ENCODE data around the gene SOX6. TPM values are rescaled to one million over a fixed set of nuclear protein-coding genes. Genes with fewer than 3 reads are reported as not detected.

The SOX6 gene
- total and polyA plus RNA-seq, 2 donors (not counting 3 experiments of a cell fraction or from before 2014, with no cell fraction given) = 0.14 to 3.7 TPM

DNA sequence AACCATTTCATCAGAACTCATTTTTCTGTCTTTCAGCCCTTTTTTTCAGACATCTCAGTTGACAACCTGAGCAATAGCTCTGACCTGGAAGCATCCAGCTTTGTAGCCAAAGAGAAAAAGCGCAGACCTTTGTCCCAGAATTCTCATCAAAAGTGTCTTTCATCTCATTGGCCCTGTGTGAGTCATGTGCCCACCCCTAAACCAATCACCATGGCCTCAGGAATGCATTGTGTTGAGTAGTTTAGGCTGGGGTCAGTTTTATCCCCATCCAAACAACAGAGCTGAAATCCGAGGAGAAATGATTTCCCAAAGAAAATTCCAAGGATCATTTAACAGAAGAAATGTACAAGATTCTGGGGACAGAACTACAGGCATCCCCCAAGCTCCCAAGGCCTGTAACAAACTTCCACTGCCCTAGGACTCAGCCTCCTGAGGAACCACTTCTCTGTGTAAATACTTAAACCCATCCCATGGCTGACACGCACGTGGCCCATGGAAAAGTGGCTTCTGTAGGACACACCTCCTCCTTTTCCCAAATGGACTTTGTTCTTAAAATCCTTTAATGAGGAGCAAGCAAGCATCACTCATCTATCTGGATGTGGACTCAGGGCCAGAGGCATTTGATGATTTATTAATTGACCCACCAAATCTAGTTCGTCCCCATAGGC is 429.0 kb downstream of the SOX6 start:
- no peak overlapping the region for H2AFZ ChIP-seq (ENCODE audit: low read depth, low read length)
- no peak for DNase-seq (ENCODE audit: low read depth, low spot score)
- no peak overlapping the region for H3K27ac ChIP-seq (ENCODE audit: insufficient read depth, low read depth, low read length)
- no peak overlapping the region for H3K9ac ChIP-seq (replicated peaks; ENCODE audit: extremely low read depth, insufficient read depth, low read length)
- H3K9me1 ChIP-seq (replicated peaks; ENCODE audit: control insufficient read depth, extremely low read depth, insufficient read depth, low read length) = no peaks in the 10 kb centered on the region
- no peaks in the 10 kb centered on the region for H3K4me1 ChIP-seq (ENCODE audit: control insufficient read depth, extremely low read depth, insufficient read depth, low read length)
- no TSS peak for BruUV-seq (replicated peaks)
- no peaks in the 10 kb centered on the region for H4K20me1 ChIP-seq (replicated peaks; ENCODE audit: control insufficient read depth, extremely low read depth, insufficient read depth, low read length)
- dilution Hi-C loops (cut with MboI; ENCODE audit: extremely low pct_ligation_motif_present, low sequenced_read_pairs) (no loop called here), intact Hi-C loops (cut with micrococcal nuclease) (no loop called here)
- TF ChIP-seq JUN (IDR thresholded peaks at IDR 0.05; ENCODE audit: borderline replicate concordance, insufficient read depth, insufficient read length, low read depth) = no peak
- TF ChIP-seq GATA2 (IDR thresholded peaks at IDR 0.05; ENCODE audit: insufficient read depth, insufficient read length, low read depth, low read length) = no peak
- TF ChIP-seq EZH2 (IDR thresholded peaks at IDR 0.05; ENCODE audit: borderline replicate concordance, low read depth, low read length, severe bottlenecking) = no peak
- TF ChIP-seq FOS (IDR thresholded peaks at IDR 0.05; ENCODE audit: borderline replicate concordance, insufficient read depth, low read length) = no peak
- no peak for TF ChIP-seq MYC (IDR thresholded peaks at IDR 0.05; ENCODE audit: low read depth, low read length)
- TF ChIP-seq POLR2AphosphoS5 (IDR thresholded peaks at IDR 0.05; ENCODE audit: insufficient read depth, low read depth, low read length) = no peak
- no peaks in the 10 kb centered on the region for H3K27me3 ChIP-seq (ENCODE audit: control insufficient read depth in 2 of 2, insufficient read depth in 2 of 2, low read length in 2 of 2)
- no peak for FAIRE-seq
- H3K9me3 ChIP-seq (replicated peaks; ENCODE audit: control insufficient read depth, insufficient read depth, low read length) = no peaks in the 10 kb centered on the region
- no peaks in the 10 kb centered on the region for H3K36me3 ChIP-seq (ENCODE audit: control insufficient read depth in 2 of 2, extremely low read depth in 1 of 2, insufficient read depth in 2 of 2, low read length in 2 of 2)
- no peak overlapping the region for H3K4me2 ChIP-seq (ENCODE audit: insufficient read depth, low read length)
- no peak overlapping the region for H3K4me3 ChIP-seq (replicated peaks in 1 of 3; ENCODE audit: insufficient read depth in 1 of 3, low read depth in 1 of 3, low read length in 3 of 3)
- ChIA-PET POLR2A (no interaction called here), CTCF (interaction anchor here (1.1 to 1.4 kb wide), 2 partner anchors 10 to 13 kb away, joined by 3 to 5 read pairs; no protein-coding TSS in a partner anchor)
- H3K79me2 ChIP-seq (ENCODE audit: control insufficient read depth, insufficient read depth, low read length) = no peaks in the 10 kb centered on the region

DNA sequence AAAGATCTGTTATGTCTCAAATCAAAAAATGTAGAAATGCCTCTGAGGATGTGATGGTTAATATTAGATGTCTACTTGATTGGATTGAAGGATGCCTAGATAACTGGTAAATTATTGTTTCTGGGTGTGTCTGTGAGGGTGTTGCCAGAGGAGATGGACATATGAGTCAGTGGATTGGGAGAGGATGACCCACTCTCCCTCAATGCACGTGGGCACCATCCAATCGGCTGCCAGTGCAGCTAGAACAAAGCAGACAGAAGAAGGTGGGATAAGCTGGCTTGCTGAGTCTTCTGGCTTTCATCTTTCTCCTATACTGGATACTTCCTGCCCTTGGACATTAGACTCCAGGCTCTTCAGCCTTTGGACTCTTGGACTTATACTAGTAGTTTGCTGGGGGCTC is 430.3 kb downstream of the SOX6 start:
- dilution Hi-C loops (cut with MboI; ENCODE audit: extremely low pct_ligation_motif_present, low sequenced_read_pairs) = no loop called here
- CTCF ChIA-PET = interaction anchor here (0.9 to 1.4 kb wide), 3 partner anchors 15 to 688 kb away, joined by 4 to 9 read pairs (median 5); no protein-coding TSS in a partner anchor

More for the DNA sequence above, 430.3 kb downstream of the SOX6 start:
- POLR2A ChIA-PET = no interaction called here
- Histone ChIP-seq H3K9me1 (replicated peaks; ENCODE audit: control insufficient read depth, extremely low read depth, insufficient read depth, low read length) (no peaks in the 10 kb centered on the region), H2AFZ (ENCODE audit: low read depth, low read length) (no peak overlapping the region), H3K9ac (replicated peaks; ENCODE audit: extremely low read depth, insufficient read depth, low read length) (no peak overlapping the region), H4K20me1 (replicated peaks; ENCODE audit: control insufficient read depth, extremely low read depth, insufficient read depth, low read length) (no peaks in the 10 kb centered on the region), H3K9me3 (replicated peaks; ENCODE audit: control insufficient read depth, insufficient read depth, low read length) (no peaks in the 10 kb centered on the region), H3K4me1 (ENCODE audit: control insufficient read depth, extremely low read depth, insufficient read depth, low read length) (no peaks in the 10 kb centered on the region), H3K36me3 (ENCODE audit: control insufficient read depth in 2 of 2, extremely low read depth in 1 of 2, insufficient read depth in 2 of 2, low read length in 2 of 2) (no peaks in the 10 kb centered on the region), H3K4me3 (replicated peaks in 1 of 3; ENCODE audit: insufficient read depth in 1 of 3, low read depth in 1 of 3, low read length in 3 of 3) (no peak overlapping the region), H3K79me2 (ENCODE audit: control insufficient read depth, insufficient read depth, low read length) (no peaks in the 10 kb centered on the region), H3K4me2 (ENCODE audit: insufficient read depth, low read length) (no peak overlapping the region), H3K27ac (ENCODE audit: insufficient read depth, low read depth, low read length) (no peak overlapping the region), H3K27me3 (ENCODE audit: control insufficient read depth in 2 of 2, insufficient read depth in 2 of 2, low read length in 2 of 2) (no peaks in the 10 kb centered on the region)
- TF ChIP-seq, protein P1, sequence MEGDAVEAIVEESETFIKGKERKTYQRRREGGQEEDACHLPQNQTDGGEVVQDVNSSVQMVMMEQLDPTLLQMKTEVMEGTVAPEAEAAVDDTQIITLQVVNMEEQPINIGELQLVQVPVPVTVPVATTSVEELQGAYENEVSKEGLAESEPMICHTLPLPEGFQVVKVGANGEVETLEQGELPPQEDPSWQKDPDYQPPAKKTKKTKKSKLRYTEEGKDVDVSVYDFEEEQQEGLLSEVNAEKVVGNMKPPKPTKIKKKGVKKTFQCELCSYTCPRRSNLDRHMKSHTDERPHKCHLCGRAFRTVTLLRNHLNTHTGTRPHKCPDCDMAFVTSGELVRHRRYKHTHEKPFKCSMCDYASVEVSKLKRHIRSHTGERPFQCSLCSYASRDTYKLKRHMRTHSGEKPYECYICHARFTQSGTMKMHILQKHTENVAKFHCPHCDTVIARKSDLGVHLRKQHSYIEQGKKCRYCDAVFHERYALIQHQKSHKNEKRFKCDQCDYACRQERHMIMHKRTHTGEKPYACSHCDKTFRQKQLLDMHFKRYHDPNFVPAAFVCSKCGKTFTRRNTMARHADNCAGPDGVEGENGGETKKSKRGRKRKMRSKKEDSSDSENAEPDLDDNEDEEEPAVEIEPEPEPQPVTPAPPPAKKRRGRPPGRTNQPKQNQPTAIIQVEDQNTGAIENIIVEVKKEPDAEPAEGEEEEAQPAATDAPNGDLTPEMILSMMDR (IDR thresholded peaks at IDR 0.05; ENCODE audit: extremely low read depth in 1 of 2, insufficient read depth in 1 of 2, low read depth in 1 of 2, low read length in 2 of 2) = no peak
- TF ChIP-seq EZH2 (IDR thresholded peaks at IDR 0.05; ENCODE audit: borderline replicate concordance, low read depth, low read length, severe bottlenecking) = no peak
- TF ChIP-seq, protein P2, sequence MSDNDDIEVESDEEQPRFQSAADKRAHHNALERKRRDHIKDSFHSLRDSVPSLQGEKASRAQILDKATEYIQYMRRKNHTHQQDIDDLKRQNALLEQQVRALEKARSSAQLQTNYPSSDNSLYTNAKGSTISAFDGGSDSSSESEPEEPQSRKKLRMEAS (IDR thresholded peaks at IDR 0.05; ENCODE audit: insufficient read depth, insufficient read length) = no peak
- no peak for TF ChIP-seq POLR2AphosphoS5 (IDR thresholded peaks at IDR 0.05; ENCODE audit: insufficient read depth, low read depth, low read length)
- no peak for TF ChIP-seq GATA2 (IDR thresholded peaks at IDR 0.05; ENCODE audit: insufficient read depth, insufficient read length, low read depth, low read length)
- TF ChIP-seq JUN (IDR thresholded peaks at IDR 0.05; ENCODE audit: borderline replicate concordance, insufficient read depth, insufficient read length, low read depth) = no peak
- no peak for TF ChIP-seq POLR2A (IDR thresholded peaks at IDR 0.05; ENCODE audit: low read depth, low read length)
- TF ChIP-seq FOS (IDR thresholded peaks at IDR 0.05; ENCODE audit: borderline replicate concordance, insufficient read depth, low read length) = no peak
- no peak for TF ChIP-seq MYC (IDR thresholded peaks at IDR 0.05; ENCODE audit: low read depth, low read length)
- DNase-seq (ENCODE audit: low read depth, low spot score) = no peak
- intact Hi-C loops (cut with micrococcal nuclease) = no loop called here
- no peak for FAIRE-seq
- no TSS peak for BruUV-seq (replicated peaks)
